CD8-positive, alpha-beta memory T cell (primary cell): ENCODE measurements around the gene MFF. TPM values are rescaled to one million over a fixed set of nuclear protein-coding genes. Genes with fewer than 3 reads are reported as not detected.
"Not testable (repeated sequence)": the region's sequence is repeated elsewhere in the genome, so short reads cannot be mapped to it uniquely, and the experiment has no call there.

ENCODE experiments used
- CTCF ChIA-PET: fragments of 350-600 bp; sonication (Branson Sonifier 250); formaldehyde crosslinking; loops from one replicate; lab custom pipeline; 2021; ENCODE audit warnings: antibody characterized with exemption; lab: Charles Lee
- POLR2A ChIA-PET: fragments of 350-600 bp; sonication (Branson Sonifier 250); formaldehyde crosslinking; loops from one replicate; lab custom pipeline; 2021; ENCODE audit warnings: antibody characterized with exemption; lab: Charles Lee
- DNase-seq, 5 donors: peaks; one replicate each; pipeline versions ENCODE4 v3.0.0 to v3.0.0-alpha.2; 2020 to 2022; ENCODE audit warnings: mixed read lengths in 1 of 5
- H3K27ac ChIP-seq: one replicate; pipeline ENCODE4 v1.7.0; 2013; ENCODE audit warnings: low read depth, mild to moderate bottlenecking, low read length, moderate library complexity
- H3K27me3 ChIP-seq: 2 replicates; pipeline ENCODE4 v1.7.0; 2013; ENCODE audit warnings: low read length, mild to moderate bottlenecking; ENCODE audit not compliant: insufficient read depth, poor library complexity, severe bottlenecking
- H3K36me3 ChIP-seq: 2 replicates; pipeline ENCODE4 v1.7.0; 2013; ENCODE audit warnings: mild to moderate bottlenecking, low read length, moderate library complexity; ENCODE audit not compliant: insufficient read depth
- H3K4me1 ChIP-seq: 2 replicates; pipeline ENCODE4 v1.7.0; 2013; ENCODE audit warnings: mild to moderate bottlenecking, low read length, moderate library complexity; ENCODE audit not compliant: insufficient read depth
- H3K4me3 ChIP-seq: 2 replicates; pipeline ENCODE4 v1.7.0; 2013; ENCODE audit warnings: mild to moderate bottlenecking, low read length
- H3K9me3 ChIP-seq: 2 replicates; pipeline ENCODE4 v1.7.0; 2013; ENCODE audit warnings: mild to moderate bottlenecking, low read length
- H3K27ac Mint-ChIP-seq, 8 donors: one replicate each; pipeline ENCODE4 v1.8.0; 2020 to 2021; ENCODE audit warnings: mixed read lengths in 8 of 8, mild to moderate bottlenecking in 6 of 8, inconsistent platforms in 3 of 8, moderate library complexity in 3 of 8
- H3K27me3 Mint-ChIP-seq, 2 donors: one replicate each; pipeline ENCODE4 v1.8.0; 2020 to 2021; ENCODE audit warnings: mixed read lengths in 2 of 2, mild to moderate bottlenecking in 1 of 2, moderate library complexity in 1 of 2
- H3K36me3 Mint-ChIP-seq, 3 donors: one replicate each; pipeline ENCODE4 v1.8.0; 2020 to 2021; ENCODE audit warnings: mixed read lengths in 3 of 3, inconsistent platforms in 1 of 3, mild to moderate bottlenecking in 1 of 3
- H3K4me1 Mint-ChIP-seq, 3 donors: one replicate each; pipeline ENCODE4 v1.8.0; 2020 to 2021; ENCODE audit warnings: mixed read lengths in 3 of 3, inconsistent platforms in 1 of 3, mild to moderate bottlenecking in 1 of 3
- H3K4me3 Mint-ChIP-seq, 7 donors: one replicate each; pipeline ENCODE4 v1.8.0; 2020 to 2021; ENCODE audit warnings: mixed read lengths in 7 of 7, mild to moderate bottlenecking in 6 of 7, moderate library complexity in 4 of 7, inconsistent platforms in 2 of 7
- H3K9me3 Mint-ChIP-seq, 5 donors: one replicate each; pipeline ENCODE4 v1.8.0; 2020 to 2022; ENCODE audit warnings: mixed read lengths in 5 of 5, mild to moderate bottlenecking in 3 of 5, moderate library complexity in 2 of 5, inconsistent platforms in 1 of 5
- polyA plus RNA-seq: library from polyadenylated mRNA; unstranded; fragments of 300-500 nt; fragmentation: Illumina TruSeq; gene quantifications from one replicate; pipeline ENCODE4 v1.2.3, GENCODE V29; 2021
- total RNA-seq, 2 experiments: library from RNA; stranded (reverse); gene quantifications; one replicate each; pipeline ENCODE4 v1.2.3, GENCODE V29; 2021

MFF gene
- total and polyA plus RNA-seq, 3 experiments from 2014 or later: 64.6 to 132 (median 67.0) TPM

DNA sequence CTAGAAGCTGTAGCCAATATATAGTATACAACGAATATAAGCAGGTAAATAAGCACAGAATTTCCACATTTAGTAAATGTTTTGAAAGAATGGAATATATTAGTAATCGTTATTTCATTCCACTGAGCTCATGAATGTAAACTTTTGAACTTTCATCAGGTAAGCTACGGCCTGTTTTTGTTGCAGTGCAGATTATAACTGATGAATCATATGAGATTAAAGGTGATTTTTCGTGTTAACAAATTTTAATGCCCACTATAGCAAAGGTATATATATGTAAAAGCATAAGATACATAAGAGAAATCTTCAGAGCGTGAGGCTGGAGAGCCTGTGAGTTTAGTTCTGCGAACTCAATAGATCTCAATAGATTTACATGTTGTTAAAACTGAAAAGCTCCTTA, 61.6 kb downstream of the MFF start:
- H3K36me3 Mint-ChIP-seq: no peaks in the 10 kb centered on the region
- H3K4me3 Mint-ChIP-seq: no peak overlapping the region
- Histone ChIP-seq H3K4me1 (no peaks in the 10 kb centered on the region), H3K27ac (no peak overlapping the region), H3K36me3 (no peaks in the 10 kb centered on the region), H3K27me3 (no peaks in the 10 kb centered on the region), H3K9me3 (no peaks in the 10 kb centered on the region), H3K4me3 (no peak overlapping the region)
- CTCF ChIA-PET: interaction anchor here (1.0 kb wide), 1 partner anchor 19 kb away, joined by 3 read pairs; no protein-coding TSS in a partner anchor
- H3K27me3 Mint-ChIP-seq: peaks cover 7 to 19% of the 10 kb centered on the region in 2 donors
- no peak for DNase-seq
- H3K4me1 Mint-ChIP-seq: peaks cover 0 to 7% (median 0%) of the 10 kb centered on the region in 3 donors
- POLR2A ChIA-PET: interaction anchor here (0.6 kb wide), 1 partner anchor 12 kb away, joined by 3 read pairs; no protein-coding TSS in a partner anchor
- peaks cover 0 to 1% (median 0%) of the 10 kb centered on the region in 5 donors for H3K9me3 Mint-ChIP-seq
- H3K27ac Mint-ChIP-seq: no peak overlapping the region

DNA sequence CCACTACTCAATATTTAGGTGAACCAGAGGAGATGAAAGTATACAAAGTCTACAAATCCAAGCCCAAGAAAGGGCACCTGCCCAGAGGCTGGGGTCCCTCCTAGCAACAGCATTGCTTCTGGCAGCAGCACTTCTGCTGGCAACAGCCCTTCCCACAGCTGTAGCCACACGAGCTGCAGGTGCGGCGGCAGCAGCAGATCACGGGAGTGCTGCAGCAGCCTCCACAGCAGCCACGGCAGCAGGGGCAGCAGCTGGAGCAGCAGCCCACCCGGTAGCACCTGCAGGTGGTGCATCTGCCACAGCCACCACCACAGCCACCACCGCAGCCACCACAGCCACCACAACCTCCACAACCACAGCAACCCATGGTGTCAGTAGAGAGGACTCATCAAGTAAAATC, 62.5 kb downstream of the MFF start, which contains the start of gene SCYGR1:
TSS of gene SCYGR1 (minus strand) at position 367 of the 400 bp plus-strand sequence. CDS start at position 367, 0 bp downstream.
- H3K27me3 ChIP-seq, H3K36me3 ChIP-seq, H3K4me3 ChIP-seq, H3K9me3 ChIP-seq, H3K9me3 Mint-ChIP-seq, H3K4me1 ChIP-seq, CTCF ChIA-PET, H3K27ac ChIP-seq, DNase-seq, POLR2A ChIA-PET, H3K4me3 Mint-ChIP-seq, H3K36me3 Mint-ChIP-seq, H3K4me1 Mint-ChIP-seq: not testable (repeated sequence)
- Mint-ChIP-seq H3K27ac (peak within 1 kb of the TSS in 1 of 8 donors; percentile 47), H3K27me3 (peaks cover 7 to 19% of the 10 kb centered on the region in 2 donors)

DNA sequence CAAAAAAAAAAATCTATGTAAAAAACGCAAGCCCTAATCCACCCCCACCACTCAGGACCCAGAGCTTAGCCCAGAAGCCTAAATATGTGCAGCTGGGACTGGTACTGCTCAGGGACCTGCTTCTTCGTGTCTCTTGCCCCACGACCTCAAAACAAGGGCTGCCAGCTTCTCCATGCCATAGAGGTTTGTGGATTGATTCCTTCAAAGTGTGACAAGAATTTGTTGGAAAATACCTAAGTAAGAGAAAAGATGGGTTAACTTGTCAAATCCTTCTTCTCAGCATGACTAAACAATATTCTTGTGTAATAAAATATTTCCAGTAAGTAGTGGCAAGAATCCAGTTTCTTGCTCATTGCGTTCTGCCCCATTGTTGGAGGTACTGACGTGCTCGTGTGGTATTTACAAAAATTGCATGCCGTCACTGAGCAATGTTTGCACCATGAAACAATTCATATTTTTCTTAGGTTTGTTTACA, 63.5 kb downstream of the MFF start:
- peaks cover 7 to 15% of the 10 kb centered on the region in 2 donors for H3K27me3 Mint-ChIP-seq
- peaks cover 0 to 1% (median 0%) of the 10 kb centered on the region in 5 donors for H3K9me3 Mint-ChIP-seq
- no peak overlapping the region for H3K4me3 ChIP-seq
- H3K9me3 ChIP-seq: no peaks in the 10 kb centered on the region
- H3K27ac Mint-ChIP-seq: no peak overlapping the region
- DNase-seq: no peak
- H3K4me1 ChIP-seq: no peaks in the 10 kb centered on the region
- peaks cover 0 to 7% (median 0%) of the 10 kb centered on the region in 3 donors for H3K4me1 Mint-ChIP-seq
- POLR2A ChIA-PET: no interaction called here
- no peak overlapping the region for H3K4me3 Mint-ChIP-seq
- CTCF ChIA-PET: no interaction called here
- H3K36me3 Mint-ChIP-seq: no peaks in the 10 kb centered on the region
- H3K27ac ChIP-seq: no peak overlapping the region
- no peaks in the 10 kb centered on the region for H3K27me3 ChIP-seq
- H3K36me3 ChIP-seq: no peaks in the 10 kb centered on the region

DNA sequence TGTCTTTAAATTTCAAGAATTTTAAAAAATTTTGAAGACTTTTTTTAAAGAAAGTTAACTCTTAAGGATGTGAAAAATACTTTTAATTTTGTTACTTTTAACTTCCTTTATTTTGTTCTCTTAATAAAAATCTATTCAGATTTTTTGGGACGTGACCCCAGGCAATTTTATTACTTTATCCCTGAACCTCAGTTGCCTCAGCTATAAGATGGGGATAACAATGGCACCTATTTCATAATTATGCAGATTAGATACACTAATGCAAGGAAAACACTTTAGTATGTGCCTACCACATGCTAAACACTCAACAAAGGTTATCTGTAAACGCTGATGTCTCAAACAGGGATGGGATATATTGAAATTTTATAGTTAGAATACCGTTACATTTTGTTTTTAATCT, 64.2 kb downstream of the MFF start:
- CTCF ChIA-PET: no interaction called here
- H3K27me3 ChIP-seq: no peaks in the 10 kb centered on the region
- H3K4me1 Mint-ChIP-seq: peaks cover 0 to 7% (median 0%) of the 10 kb centered on the region in 3 donors
- peaks cover 7 to 11% of the 10 kb centered on the region in 2 donors for H3K27me3 Mint-ChIP-seq
- no peak overlapping the region for H3K4me3 Mint-ChIP-seq
- H3K36me3 Mint-ChIP-seq: no peaks in the 10 kb centered on the region
- H3K9me3 ChIP-seq: no peaks in the 10 kb centered on the region
- POLR2A ChIA-PET: no interaction called here
- no peak overlapping the region for H3K27ac ChIP-seq
- no peak overlapping the region for H3K4me3 ChIP-seq
- H3K27ac Mint-ChIP-seq: no peak overlapping the region
- H3K4me1 ChIP-seq: no peaks in the 10 kb centered on the region
- no peaks in the 10 kb centered on the region for H3K36me3 ChIP-seq
- peaks cover 0 to 1% (median 0%) of the 10 kb centered on the region in 5 donors for H3K9me3 Mint-ChIP-seq
- DNase-seq: no peak

DNA sequence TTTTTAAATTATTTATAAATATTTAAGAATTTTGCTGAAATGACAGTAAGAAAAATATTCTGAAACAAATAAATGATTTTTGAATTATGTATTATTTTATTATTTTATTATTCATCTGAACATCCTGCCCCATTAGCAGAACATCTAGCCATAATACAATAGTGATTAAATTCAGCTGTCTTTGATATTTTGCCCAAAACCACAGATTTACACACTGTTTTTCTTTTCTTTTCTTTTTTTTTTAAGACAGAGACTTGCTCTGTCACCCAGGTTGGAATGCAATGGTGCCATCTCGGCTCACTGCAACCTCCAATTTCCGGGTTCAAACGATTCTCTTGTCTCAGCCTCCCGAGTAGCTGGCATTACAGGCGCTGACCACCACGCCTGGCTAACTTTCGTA, 64.6 kb downstream of the MFF start:
- H3K4me1 Mint-ChIP-seq: peaks cover 0 to 7% (median 0%) of the 10 kb centered on the region in 3 donors
- peaks cover 0 to 1% (median 0%) of the 10 kb centered on the region in 5 donors for H3K9me3 Mint-ChIP-seq
- H3K9me3 ChIP-seq: no peaks in the 10 kb centered on the region
- H3K4me3 Mint-ChIP-seq: no peak overlapping the region
- H3K27ac ChIP-seq: no peak overlapping the region
- no peaks in the 10 kb centered on the region for H3K27me3 ChIP-seq
- H3K36me3 Mint-ChIP-seq: no peaks in the 10 kb centered on the region
- ChIA-PET POLR2A (no interaction called here), CTCF (no interaction called here)
- no peak overlapping the region for H3K4me3 ChIP-seq
- no peaks in the 10 kb centered on the region for H3K4me1 ChIP-seq
- no peaks in the 10 kb centered on the region for H3K36me3 ChIP-seq
- DNase-seq: no peak
- peaks cover 7 to 8% of the 10 kb centered on the region in 2 donors for H3K27me3 Mint-ChIP-seq
- H3K27ac Mint-ChIP-seq: no peak overlapping the region

DNA sequence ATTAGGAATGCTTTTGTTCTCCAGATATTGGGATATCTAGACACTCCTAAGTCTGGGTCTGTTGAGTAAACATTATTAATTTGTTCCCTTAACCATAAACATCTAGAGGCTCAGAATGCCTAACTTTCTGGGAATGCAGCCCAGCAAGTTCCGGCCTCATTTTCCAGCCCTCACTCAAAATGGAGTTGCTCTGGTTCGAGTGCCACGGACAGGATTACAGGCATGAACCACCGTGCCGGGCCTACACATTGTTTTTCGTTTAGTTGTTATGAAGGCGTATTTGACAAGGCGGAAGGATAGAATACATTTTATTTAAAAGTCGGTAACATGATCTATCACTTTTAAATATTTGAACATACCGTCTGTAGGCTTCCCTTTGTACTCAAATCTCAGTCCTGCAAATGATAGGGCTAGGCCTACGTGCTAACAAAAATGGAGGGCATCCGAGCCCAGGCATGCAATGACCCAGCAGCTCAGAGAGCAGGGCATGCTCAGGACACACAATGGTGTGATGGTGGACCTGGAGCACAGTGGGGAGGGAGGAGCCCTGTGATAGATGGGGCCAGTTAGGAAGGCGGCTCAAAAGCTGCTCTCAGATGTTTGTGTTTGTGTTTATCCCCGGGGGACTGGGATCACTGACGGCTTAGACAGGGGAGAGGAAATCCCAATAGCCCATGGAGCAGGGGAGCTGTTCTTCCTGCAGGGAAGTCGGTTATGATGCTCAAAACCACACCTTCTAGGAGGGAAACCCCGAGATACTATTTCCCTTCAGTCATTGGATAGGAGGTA, 65.6 kb downstream of the MFF start:
- Mint-ChIP-seq H3K27ac (no peak overlapping the region), H3K4me3 (no peak overlapping the region), H3K36me3 (no peaks in the 10 kb centered on the region), H3K27me3 (peaks cover 5 to 7% of the 10 kb centered on the region in 2 donors), H3K4me1 (peaks cover 0 to 7% (median 0%) of the 10 kb centered on the region in 3 donors), H3K9me3 (peaks cover 0 to 1% (median 0%) of the 10 kb centered on the region in 5 donors)
- no peak for DNase-seq
- Histone ChIP-seq H3K4me1 (no peaks in the 10 kb centered on the region), H3K4me3 (no peak overlapping the region), H3K36me3 (no peaks in the 10 kb centered on the region), H3K27ac (no peak overlapping the region), H3K9me3 (no peaks in the 10 kb centered on the region), H3K27me3 (no peaks in the 10 kb centered on the region)
- CTCF ChIA-PET: no interaction called here
- POLR2A ChIA-PET: no interaction called here

DNA sequence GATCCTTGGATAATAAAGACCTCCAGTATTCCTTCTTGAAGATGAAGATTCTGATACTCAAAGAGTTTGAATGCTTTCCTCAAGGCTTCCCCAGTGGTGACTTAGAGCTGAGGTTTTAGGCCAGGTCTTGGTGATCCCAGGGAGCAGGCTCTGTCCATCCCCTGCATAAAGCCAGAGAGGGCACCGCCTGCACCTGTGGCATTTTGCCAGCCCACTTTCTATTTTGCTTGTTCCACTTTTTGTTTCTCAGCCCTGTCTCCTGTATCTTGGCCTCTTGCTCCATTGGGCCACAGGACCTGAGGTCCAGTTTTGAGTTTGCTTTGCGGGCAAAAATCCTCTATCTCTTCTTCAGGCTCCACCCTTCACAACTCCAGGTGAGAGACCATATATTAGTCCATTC, 69.3 kb downstream of the MFF start:
- H3K9me3 Mint-ChIP-seq: no peaks in the 10 kb centered on the region
- no peak overlapping the region for H3K4me3 Mint-ChIP-seq
- H3K9me3 ChIP-seq: no peaks in the 10 kb centered on the region
- POLR2A ChIA-PET: no interaction called here
- peaks cover 0 to 8% (median 0%) of the 10 kb centered on the region in 3 donors for H3K4me1 Mint-ChIP-seq
- H3K27ac Mint-ChIP-seq: peak overlapping the region in 1 of 8 donors; percentile 58
- CTCF ChIA-PET: no interaction called here
- H3K4me1 ChIP-seq: no peaks in the 10 kb centered on the region
- H3K36me3 Mint-ChIP-seq: no peaks in the 10 kb centered on the region
- no peak overlapping the region for H3K4me3 ChIP-seq
- H3K36me3 ChIP-seq: no peaks in the 10 kb centered on the region
- no peak overlapping the region for H3K27ac ChIP-seq
- no peaks in the 10 kb centered on the region for H3K27me3 ChIP-seq
- peaks cover 0 to 9% of the 10 kb centered on the region in 2 donors for H3K27me3 Mint-ChIP-seq
- no peak for DNase-seq

DNA sequence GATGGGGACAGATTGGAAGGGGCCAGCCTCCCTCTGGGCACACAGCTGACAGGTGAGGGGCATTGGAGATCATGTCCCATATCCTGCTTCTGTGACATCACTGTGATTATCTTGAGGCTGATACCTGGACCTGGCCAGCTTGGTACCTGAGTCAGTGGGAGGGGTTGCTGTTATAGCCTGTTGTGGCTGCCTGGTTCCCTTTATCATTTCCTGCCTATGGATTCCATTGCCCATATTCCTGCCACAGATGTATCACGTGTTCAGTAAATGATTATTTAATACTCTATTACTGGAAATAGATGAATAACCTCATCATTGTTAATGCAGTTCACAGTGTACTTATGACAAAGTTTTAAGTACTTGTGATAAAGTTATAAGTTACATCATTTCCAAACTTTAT, 70.5 kb downstream of the MFF start:
- ChIA-PET POLR2A (no interaction called here), CTCF (no interaction called here)
- Histone ChIP-seq H3K36me3 (no peaks in the 10 kb centered on the region), H3K4me3 (no peak overlapping the region), H3K27me3 (no peaks in the 10 kb centered on the region), H3K9me3 (no peaks in the 10 kb centered on the region), H3K27ac (no peak overlapping the region), H3K4me1 (no peaks in the 10 kb centered on the region)
- no peak for DNase-seq
- Mint-ChIP-seq H3K4me1 (peaks cover 0 to 8% (median 0%) of the 10 kb centered on the region in 3 donors), H3K27me3 (peaks cover 3 to 5% of the 10 kb centered on the region in 2 donors), H3K36me3 (no peaks in the 10 kb centered on the region), H3K4me3 (no peak overlapping the region), H3K27ac (no peak overlapping the region), H3K9me3 (no peaks in the 10 kb centered on the region)
